ENCODE data around the gene TPCN1. TPM values are rescaled to one million over a fixed set of nuclear protein-coding genes. Genes with fewer than 3 reads are reported as not detected.
A peak's percentile ranks its signal among the peaks of the same experiment; 100 is the strongest.

Gene TPCN1
- total and polyA plus RNA-seq, 8 donors, result 39.4 to 83.4 (median 63.5) TPM

DNA sequence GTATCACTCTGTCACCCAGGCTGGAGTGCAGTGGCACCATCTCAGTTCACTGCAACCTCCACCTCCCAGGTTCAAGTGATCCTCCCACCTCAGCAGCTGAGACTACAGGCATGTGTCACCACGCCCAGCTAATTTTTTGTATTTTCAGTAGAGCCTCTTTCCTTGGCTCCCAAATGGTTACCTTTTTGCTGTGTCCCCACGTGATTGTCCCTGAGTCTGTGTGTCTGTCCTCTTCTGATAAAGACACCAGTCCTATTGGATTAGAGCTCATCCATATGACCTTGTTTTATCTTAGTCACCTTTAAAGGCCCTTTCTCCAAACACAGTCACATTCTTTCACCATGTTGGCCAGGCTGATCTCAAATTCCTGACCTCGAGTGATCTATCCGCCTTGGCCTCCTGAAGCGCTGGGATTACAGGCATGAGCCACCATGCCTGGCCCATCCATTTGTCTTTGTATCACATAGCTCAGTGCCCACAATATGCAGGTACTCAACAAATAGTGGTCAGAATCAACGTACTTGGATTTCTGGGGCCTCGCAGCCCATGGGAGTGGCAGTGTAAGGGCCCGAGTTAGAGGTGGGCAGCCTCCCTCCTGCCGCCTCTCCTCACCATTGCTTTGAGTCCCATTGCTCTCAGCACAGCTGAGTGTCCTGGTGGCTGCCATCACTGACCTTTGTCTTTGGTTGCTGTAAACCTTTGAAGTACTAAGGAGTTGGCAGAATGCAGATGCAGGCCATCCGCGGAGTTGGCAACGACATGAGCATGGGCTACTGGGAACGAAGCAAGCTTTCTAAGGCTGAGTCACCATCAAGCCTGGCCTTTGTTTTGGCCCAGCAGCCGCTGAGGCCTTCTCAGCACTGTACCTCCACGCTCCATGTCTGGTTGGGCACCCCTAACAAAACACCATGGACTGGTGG lies 9.3 kb downstream of the TPCN1 start:
- peak overlapping the region in 2 of 4 donors; percentile 61 to 72 for H3K27ac ChIP-seq
- H3K4me1 ChIP-seq, result peaks cover 0 to 33% (median 3%) of the 10 kb centered on the region in 3 donors

DNA sequence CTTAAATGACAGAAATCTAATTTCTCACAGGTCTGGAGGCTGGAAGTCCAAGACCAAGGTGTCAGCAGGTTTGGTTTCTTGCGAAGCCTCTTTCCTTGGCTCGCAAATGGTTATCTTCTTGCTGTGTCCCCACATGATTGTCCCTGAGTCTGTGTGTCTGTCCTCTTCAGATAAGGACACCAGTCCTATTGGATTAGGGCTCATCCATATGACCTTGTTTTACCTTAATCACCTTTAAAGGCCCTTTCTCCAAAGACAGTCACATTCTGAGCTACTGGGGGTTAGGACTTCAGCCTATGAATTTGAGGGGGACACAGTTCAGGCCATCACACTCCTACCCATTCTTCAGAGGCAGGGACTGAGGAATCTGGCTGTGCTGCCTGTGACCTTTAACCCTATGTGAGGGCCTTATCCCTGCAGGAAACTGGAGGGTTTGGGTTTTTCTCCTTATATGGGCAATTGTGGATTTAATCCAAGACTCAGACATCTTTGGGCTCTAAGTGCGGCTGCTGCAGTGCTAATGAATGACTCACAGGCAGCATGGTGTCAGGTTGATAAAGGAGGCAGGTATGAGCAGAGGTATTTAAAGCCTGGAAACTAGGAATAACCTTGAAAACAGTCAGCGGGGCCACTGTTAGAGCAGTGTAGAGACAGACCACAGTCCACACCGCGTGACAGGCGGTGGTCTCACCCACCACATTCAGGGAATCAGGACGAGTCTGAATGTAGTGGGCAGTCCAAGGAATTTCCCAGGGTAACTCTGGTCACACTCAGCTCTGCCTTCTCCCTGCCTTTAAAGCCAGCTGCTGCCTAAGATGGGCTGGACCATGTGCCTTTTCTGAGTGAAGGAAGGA lies 10.2 kb downstream of the TPCN1 start:
- DNase-seq (peak in 1 of 6 donors; percentile 54), ATAC-seq (peak; percentile 66 to 73 (median 71)), FAIRE-seq (no peak)
- TF ChIP-seq, protein P1, sequence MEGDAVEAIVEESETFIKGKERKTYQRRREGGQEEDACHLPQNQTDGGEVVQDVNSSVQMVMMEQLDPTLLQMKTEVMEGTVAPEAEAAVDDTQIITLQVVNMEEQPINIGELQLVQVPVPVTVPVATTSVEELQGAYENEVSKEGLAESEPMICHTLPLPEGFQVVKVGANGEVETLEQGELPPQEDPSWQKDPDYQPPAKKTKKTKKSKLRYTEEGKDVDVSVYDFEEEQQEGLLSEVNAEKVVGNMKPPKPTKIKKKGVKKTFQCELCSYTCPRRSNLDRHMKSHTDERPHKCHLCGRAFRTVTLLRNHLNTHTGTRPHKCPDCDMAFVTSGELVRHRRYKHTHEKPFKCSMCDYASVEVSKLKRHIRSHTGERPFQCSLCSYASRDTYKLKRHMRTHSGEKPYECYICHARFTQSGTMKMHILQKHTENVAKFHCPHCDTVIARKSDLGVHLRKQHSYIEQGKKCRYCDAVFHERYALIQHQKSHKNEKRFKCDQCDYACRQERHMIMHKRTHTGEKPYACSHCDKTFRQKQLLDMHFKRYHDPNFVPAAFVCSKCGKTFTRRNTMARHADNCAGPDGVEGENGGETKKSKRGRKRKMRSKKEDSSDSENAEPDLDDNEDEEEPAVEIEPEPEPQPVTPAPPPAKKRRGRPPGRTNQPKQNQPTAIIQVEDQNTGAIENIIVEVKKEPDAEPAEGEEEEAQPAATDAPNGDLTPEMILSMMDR (IDR thresholded peaks at IDR 0.05), result no peak
- Histone ChIP-seq H3K27me3 (no peaks in the 10 kb centered on the region), H3K27ac (peak overlapping the region in 3 of 4 donors; percentile 22 to 72 (median 61)), H3K4me3 (no peak overlapping the region), H3K36me3 (peaks cover 0 to 71% (median 18%) of the 10 kb centered on the region in 3 donors), H3K9me3 (no peaks in the 10 kb centered on the region), H3K4me1 (peaks cover 0 to 33% (median 0%) of the 10 kb centered on the region in 3 donors)
- intact Hi-C loops (cut with DNase I), result no loop called here
- 62 to 64% methylated on average over 8 of the region's 8 CpGs for WGBS, 2 donors

More for the DNA sequence above, 9.3 kb downstream of the TPCN1 start:
- H3K9me3 ChIP-seq, result no peaks in the 10 kb centered on the region
- TF ChIP-seq, protein P1 (IDR thresholded peaks at IDR 0.05), result no peak
- intact Hi-C loops (cut with DNase I), result no loop called here
- ATAC-seq (peak in 1 of 4 donors; percentile 9), DNase-seq (peak in 1 of 6 donors; percentile 56), FAIRE-seq (no peak)
- WGBS, 2 donors, result 88 to 93% methylated on average over 15 of the region's 15 CpGs
- no peak overlapping the region for H3K4me3 ChIP-seq
- no peaks in the 10 kb centered on the region for H3K27me3 ChIP-seq
- H3K36me3 ChIP-seq, result peaks cover 0 to 71% (median 18%) of the 10 kb centered on the region in 3 donors

DNA sequence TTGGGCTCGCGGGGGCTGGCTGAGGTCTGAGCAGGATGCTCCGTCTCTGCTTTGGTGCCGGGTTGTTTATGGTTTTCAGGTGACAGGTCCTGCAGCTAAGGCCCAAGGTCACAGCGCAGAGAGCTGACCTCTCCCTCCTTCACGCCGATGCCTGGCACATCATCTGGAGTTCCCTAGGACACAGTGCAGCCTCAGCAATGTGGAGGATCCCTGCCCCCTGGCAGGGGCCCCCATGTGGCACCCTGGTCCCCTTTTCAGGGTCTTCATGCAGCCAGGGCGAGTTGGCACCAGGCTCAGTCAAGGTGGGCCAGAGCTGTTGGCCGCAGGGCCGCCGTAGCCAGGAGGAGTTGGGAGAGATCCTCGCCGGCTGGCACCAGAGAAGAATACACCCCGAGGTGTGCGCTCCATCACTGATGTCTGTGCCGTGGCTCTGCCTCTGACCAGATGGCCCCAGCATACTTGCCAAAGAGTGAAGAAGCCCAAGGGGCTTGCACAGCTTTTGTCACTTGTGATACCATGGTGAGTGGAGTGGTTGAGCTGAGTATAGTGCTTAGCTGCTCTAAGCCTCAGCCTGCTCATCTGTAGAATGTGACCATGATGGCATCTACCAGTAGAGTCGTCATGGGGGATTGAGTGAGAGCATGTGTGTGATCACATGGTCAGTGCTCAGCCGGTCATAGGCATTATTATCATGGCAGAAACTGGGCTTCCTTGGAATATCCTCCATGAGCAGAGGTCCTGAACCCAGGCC lies 11.0 kb downstream of the TPCN1 start:
- Histone ChIP-seq H3K9me3 (no peaks in the 10 kb centered on the region), H3K36me3 (peaks cover 0 to 63% (median 18%) of the 10 kb centered on the region in 3 donors), H3K4me3 (no peak overlapping the region), H3K4me1 (peaks cover 0 to 33% (median 0%) of the 10 kb centered on the region in 3 donors), H3K27ac (peak overlapping the region in 3 of 4 donors; percentile 22 to 72 (median 61)), H3K27me3 (no peaks in the 10 kb centered on the region)
- WGBS, 2 donors, result 81 to 86% methylated on average over 18 of the region's 18 CpGs
- intact Hi-C loops (cut with DNase I), result no loop called here
- DNase-seq (no peak), ATAC-seq (no peak), FAIRE-seq (no peak)
- TF ChIP-seq, protein P1 (IDR thresholded peaks at IDR 0.05), result no peak

DNA sequence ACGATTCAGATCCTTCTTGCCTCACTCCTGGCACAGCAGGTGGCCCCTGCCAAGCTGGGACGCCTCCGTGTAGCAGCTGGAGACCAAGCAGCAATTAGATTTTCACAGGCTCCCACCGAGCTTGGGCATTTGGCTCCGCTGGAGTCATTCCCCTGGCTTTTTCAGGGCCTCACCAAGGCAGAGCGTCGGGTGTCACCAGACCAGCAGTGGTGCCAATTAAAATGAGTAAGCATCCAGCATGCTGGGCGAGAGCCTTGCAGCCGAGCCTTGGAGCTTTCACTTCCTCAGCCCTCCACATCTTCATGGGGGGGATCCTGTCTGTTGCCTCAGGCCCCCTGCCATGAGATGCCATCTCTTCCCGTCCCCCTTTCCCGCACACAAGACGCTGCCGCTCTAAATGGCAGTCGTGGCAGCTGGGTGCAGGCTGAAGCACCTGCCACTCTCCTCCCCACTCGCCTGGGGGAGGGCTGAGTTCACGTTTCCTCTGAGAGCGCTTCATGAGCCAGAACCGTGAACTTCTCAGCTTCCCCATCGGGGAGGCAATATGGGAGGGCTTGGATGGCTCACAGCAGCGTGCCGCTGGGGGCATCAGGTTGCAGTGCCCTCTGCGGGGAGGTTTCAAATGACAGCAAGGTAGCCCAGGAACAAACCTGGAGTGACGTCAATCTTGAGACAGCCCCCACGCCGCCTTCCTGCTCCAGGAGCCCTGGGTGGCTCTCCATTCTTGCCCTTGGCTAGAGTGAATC lies 11.7 kb downstream of the TPCN1 start:
- H3K4me1 ChIP-seq, result peaks cover 0 to 33% (median 0%) of the 10 kb centered on the region in 3 donors
- H3K27me3 ChIP-seq, result no peaks in the 10 kb centered on the region
- ATAC-seq (peak in 3 of 4 donors; percentile 32 to 56 (median 48)), DNase-seq (no peak), FAIRE-seq (no peak)
- H3K36me3 ChIP-seq, result peaks cover 0 to 55% (median 18%) of the 10 kb centered on the region in 3 donors
- intact Hi-C loops (cut with DNase I), result no loop called here
- TF ChIP-seq, protein P1 (IDR thresholded peaks at IDR 0.05), result no peak
- H3K27ac ChIP-seq, result peak overlapping the region in 2 of 4 donors; percentile 61 to 72
- H3K9me3 ChIP-seq, result no peaks in the 10 kb centered on the region
- WGBS, 2 donors, result 89 to 92% methylated on average over 25 of the region's 25 CpGs
- H3K4me3 ChIP-seq, result no peak overlapping the region

Measured in pancreas (tissue), 10 donors.